ENCODE measurements around the gene FAM9C. TPM values are rescaled to one million over a fixed set of nuclear protein-coding genes. Genes with fewer than 3 reads are reported as not detected.

Gene FAM9C
- total RNA-seq, 1 experiment from 2014 or later = not detected

GRCh38 chrX:13033193-13033592 lies 11.2 kb downstream of the FAM9C start:
- H3K36me3 ChIP-seq (ENCODE audit: control insufficient read depth, insufficient read depth, low read length) = no peaks in the 10 kb centered on the region
- no peaks in the 10 kb centered on the region for H3K27me3 ChIP-seq (ENCODE audit: control insufficient read depth, insufficient read depth, low read length)
- peaks cover 7% of the 10 kb centered on the region; the same call in 1 of the 2 replicates for H3K4me1 ChIP-seq (ENCODE audit: control insufficient read depth, insufficient read depth, low read length)
- POLR2A ChIA-PET = no interaction called here
- intact Hi-C loops (cut with micrococcal nuclease; ENCODE audit: unreplicated experiment) (no loop called here), in situ Hi-C loops (cut with HindIII; ENCODE audit: low pct_unique_long_range_greater_than_20kb, low sequenced_read_pairs) (no loop called here)
- DNase-seq (ENCODE audit: low read depth, low spot score) (no peak), ATAC-seq (no peak)
- peak overlapping the region; percentile 92; the same call in 1 of the 2 replicates for H3K27ac ChIP-seq (ENCODE audit: low read length)
- H3K4me3 ChIP-seq (ENCODE audit: low read depth in 2 of 2, low read length in 2 of 2) = no peak overlapping the region
- CTCF ChIA-PET = no interaction called here
- TF ChIP-seq TCF7L2 (IDR thresholded peaks at IDR 0.05; ENCODE audit: low read depth, low read length) = no peak
- TF ChIP-seq, protein P1, sequence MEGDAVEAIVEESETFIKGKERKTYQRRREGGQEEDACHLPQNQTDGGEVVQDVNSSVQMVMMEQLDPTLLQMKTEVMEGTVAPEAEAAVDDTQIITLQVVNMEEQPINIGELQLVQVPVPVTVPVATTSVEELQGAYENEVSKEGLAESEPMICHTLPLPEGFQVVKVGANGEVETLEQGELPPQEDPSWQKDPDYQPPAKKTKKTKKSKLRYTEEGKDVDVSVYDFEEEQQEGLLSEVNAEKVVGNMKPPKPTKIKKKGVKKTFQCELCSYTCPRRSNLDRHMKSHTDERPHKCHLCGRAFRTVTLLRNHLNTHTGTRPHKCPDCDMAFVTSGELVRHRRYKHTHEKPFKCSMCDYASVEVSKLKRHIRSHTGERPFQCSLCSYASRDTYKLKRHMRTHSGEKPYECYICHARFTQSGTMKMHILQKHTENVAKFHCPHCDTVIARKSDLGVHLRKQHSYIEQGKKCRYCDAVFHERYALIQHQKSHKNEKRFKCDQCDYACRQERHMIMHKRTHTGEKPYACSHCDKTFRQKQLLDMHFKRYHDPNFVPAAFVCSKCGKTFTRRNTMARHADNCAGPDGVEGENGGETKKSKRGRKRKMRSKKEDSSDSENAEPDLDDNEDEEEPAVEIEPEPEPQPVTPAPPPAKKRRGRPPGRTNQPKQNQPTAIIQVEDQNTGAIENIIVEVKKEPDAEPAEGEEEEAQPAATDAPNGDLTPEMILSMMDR (IDR thresholded peaks at IDR 0.05) = no peak
- TF ChIP-seq POLR2AphosphoS5 (IDR thresholded peaks at IDR 0.05; ENCODE audit: low read depth, low read length) = no peak
- TF ChIP-seq SIN3A (IDR thresholded peaks at IDR 0.05; ENCODE audit: borderline replicate concordance, insufficient read depth, low read depth, low read length) = no peak
- TF ChIP-seq, protein P2, sequence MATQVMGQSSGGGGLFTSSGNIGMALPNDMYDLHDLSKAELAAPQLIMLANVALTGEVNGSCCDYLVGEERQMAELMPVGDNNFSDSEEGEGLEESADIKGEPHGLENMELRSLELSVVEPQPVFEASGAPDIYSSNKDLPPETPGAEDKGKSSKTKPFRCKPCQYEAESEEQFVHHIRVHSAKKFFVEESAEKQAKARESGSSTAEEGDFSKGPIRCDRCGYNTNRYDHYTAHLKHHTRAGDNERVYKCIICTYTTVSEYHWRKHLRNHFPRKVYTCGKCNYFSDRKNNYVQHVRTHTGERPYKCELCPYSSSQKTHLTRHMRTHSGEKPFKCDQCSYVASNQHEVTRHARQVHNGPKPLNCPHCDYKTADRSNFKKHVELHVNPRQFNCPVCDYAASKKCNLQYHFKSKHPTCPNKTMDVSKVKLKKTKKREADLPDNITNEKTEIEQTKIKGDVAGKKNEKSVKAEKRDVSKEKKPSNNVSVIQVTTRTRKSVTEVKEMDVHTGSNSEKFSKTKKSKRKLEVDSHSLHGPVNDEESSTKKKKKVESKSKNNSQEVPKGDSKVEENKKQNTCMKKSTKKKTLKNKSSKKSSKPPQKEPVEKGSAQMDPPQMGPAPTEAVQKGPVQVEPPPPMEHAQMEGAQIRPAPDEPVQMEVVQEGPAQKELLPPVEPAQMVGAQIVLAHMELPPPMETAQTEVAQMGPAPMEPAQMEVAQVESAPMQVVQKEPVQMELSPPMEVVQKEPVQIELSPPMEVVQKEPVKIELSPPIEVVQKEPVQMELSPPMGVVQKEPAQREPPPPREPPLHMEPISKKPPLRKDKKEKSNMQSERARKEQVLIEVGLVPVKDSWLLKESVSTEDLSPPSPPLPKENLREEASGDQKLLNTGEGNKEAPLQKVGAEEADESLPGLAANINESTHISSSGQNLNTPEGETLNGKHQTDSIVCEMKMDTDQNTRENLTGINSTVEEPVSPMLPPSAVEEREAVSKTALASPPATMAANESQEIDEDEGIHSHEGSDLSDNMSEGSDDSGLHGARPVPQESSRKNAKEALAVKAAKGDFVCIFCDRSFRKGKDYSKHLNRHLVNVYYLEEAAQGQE (IDR thresholded peaks at IDR 0.05; ENCODE audit: insufficient read depth in 1 of 2, low read depth in 2 of 2, low read length in 1 of 2) = no peak
- no peaks in the 10 kb centered on the region for H3K9me3 ChIP-seq (ENCODE audit: control insufficient read depth, insufficient read depth, low read depth, low read length)
- BruUV-seq (replicated peaks) = no TSS peak

GRCh38 chrX:13029887-13030771 lies 14.3 kb downstream of the FAM9C start:
- H3K9me3 ChIP-seq (ENCODE audit: control insufficient read depth, insufficient read depth, low read depth, low read length) = no peaks in the 10 kb centered on the region
- no TSS peak for BruUV-seq (replicated peaks)
- H3K4me3 ChIP-seq (ENCODE audit: low read depth in 2 of 2, low read length in 2 of 2) = no peak overlapping the region
- H3K36me3 ChIP-seq (ENCODE audit: control insufficient read depth, insufficient read depth, low read length) = no peaks in the 10 kb centered on the region
- H3K27me3 ChIP-seq (ENCODE audit: control insufficient read depth, insufficient read depth, low read length) = no peaks in the 10 kb centered on the region
- H3K27ac ChIP-seq (ENCODE audit: low read length) = peak overlapping the region; percentile 92
- intact Hi-C loops (cut with micrococcal nuclease; ENCODE audit: unreplicated experiment) (loop anchor here (5.0 kb wide), 1 partner anchor 48 kb away; no protein-coding TSS in a partner anchor), in situ Hi-C loops (cut with HindIII; ENCODE audit: low pct_unique_long_range_greater_than_20kb, low sequenced_read_pairs) (no loop called here)
- peaks cover 7% of the 10 kb centered on the region; the same call in 1 of the 2 replicates for H3K4me1 ChIP-seq (ENCODE audit: control insufficient read depth, insufficient read depth, low read length)
- CTCF ChIA-PET = interaction anchor here (0.6 kb wide), 1 partner anchor 1272 kb away, joined by 3 read pairs; the partner anchor contains the start of gene MSL3
- TF ChIP-seq, protein P2 (IDR thresholded peaks at IDR 0.05; ENCODE audit: insufficient read depth in 1 of 2, low read depth in 2 of 2, low read length in 1 of 2) = no peak
- TF ChIP-seq, protein P1 (IDR thresholded peaks at IDR 0.05) = no peak
- no peak for TF ChIP-seq POLR2AphosphoS5 (IDR thresholded peaks at IDR 0.05; ENCODE audit: low read depth, low read length)
- TF ChIP-seq SIN3A (IDR thresholded peaks at IDR 0.05; ENCODE audit: borderline replicate concordance, insufficient read depth, low read depth, low read length) = no peak
- no peak for TF ChIP-seq TCF7L2 (IDR thresholded peaks at IDR 0.05; ENCODE audit: low read depth, low read length)
- POLR2A ChIA-PET = no interaction called here
- no peak for DNase-seq (ENCODE audit: low read depth, low spot score)
- peak; percentile 72 for ATAC-seq
